ENCODE results near the gene ADGRB2. TPM values are rescaled to one million over a fixed set of nuclear protein-coding genes. Genes with fewer than 3 reads are reported as not detected.

ADGRB2 gene
- total RNA-seq, 6 experiments from 2014 or later = 0.06 TPM; not detected in 4

- Histone ChIP-seq H3K36me3 (no peaks in the 10 kb centered on the region), H3K4me3 (no peak overlapping the region), H3K27me3 (no peaks in the 10 kb centered on the region), H3K4me1 (no peaks in the 10 kb centered on the region), H3K27ac (no peak overlapping the region), H3K9me3 (no peaks in the 10 kb centered on the region)
- WGBS (ENCODE audit: insufficient coverage, low coverage, low lambda C conversion rate, missing lambda C conversion rate) = 73% methylated on average over 7 of the region's 8 CpGs
- ATAC-seq = no peak
- TF ChIP-seq POLR2A (IDR thresholded peaks at IDR 0.05) = no peak
- TF ChIP-seq CTCF (IDR thresholded peaks at IDR 0.05) = no peak
- no peak for DNase-seq
- intact Hi-C loops (cut with DNase I) = no loop called here
These were observed 76.5 kb downstream of the ADGRB2 start for GRCh38 chr1:31687601-31688000.

GRCh38 chr1:31685795-31686194 is 78.3 kb downstream of the ADGRB2 start:
- Histone ChIP-seq H3K4me3 (no peak overlapping the region), H3K27me3 (no peaks in the 10 kb centered on the region), H3K27ac (no peak overlapping the region), H3K9me3 (no peaks in the 10 kb centered on the region), H3K4me1 (no peaks in the 10 kb centered on the region), H3K36me3 (no peaks in the 10 kb centered on the region)
- DNase-seq = no peak
- TF ChIP-seq CTCF (IDR thresholded peaks at IDR 0.05) = no peak
- TF ChIP-seq POLR2A (IDR thresholded peaks at IDR 0.05) = no peak
- WGBS (ENCODE audit: insufficient coverage, low coverage, low lambda C conversion rate, missing lambda C conversion rate) = 90% methylated on average over 2 of the region's 8 CpGs
- ATAC-seq = no peak
- intact Hi-C loops (cut with DNase I) = no loop called here

- DNase-seq = no peak
- WGBS (ENCODE audit: insufficient coverage, low coverage, low lambda C conversion rate, missing lambda C conversion rate) = no CpG with 5 or more reads among the region's 11 CpGs
- no peak overlapping the region for H3K4me3 ChIP-seq
- no peaks in the 10 kb centered on the region for H3K4me1 ChIP-seq
- no peaks in the 10 kb centered on the region for H3K36me3 ChIP-seq
- peak; percentile 34 to 55 (median 44) for ATAC-seq
- intact Hi-C loops (cut with DNase I) = no loop called here
- TF ChIP-seq POLR2A (IDR thresholded peaks at IDR 0.05) (no peak), CTCF (IDR thresholded peaks at IDR 0.05) (peak in 3 of 4 donors; percentile 20 to 40 (median 25))
- H3K27me3 ChIP-seq = no peaks in the 10 kb centered on the region
- no peaks in the 10 kb centered on the region for H3K9me3 ChIP-seq
- no peak overlapping the region for H3K27ac ChIP-seq
These were observed 80.1 kb downstream of the ADGRB2 start for GRCh38 chr1:31683997-31684396.

GRCh38 chr1:31681415-31681814 is 82.7 kb downstream of the ADGRB2 start:
- no peaks in the 10 kb centered on the region for H3K27me3 ChIP-seq
- DNase-seq (no peak), ATAC-seq (no peak)
- no peaks in the 10 kb centered on the region for H3K36me3 ChIP-seq
- no peaks in the 10 kb centered on the region for H3K4me1 ChIP-seq
- H3K9me3 ChIP-seq = no peaks in the 10 kb centered on the region
- intact Hi-C loops (cut with DNase I) = no loop called here
- H3K4me3 ChIP-seq = no peak overlapping the region
- WGBS (ENCODE audit: insufficient coverage, low coverage, low lambda C conversion rate, missing lambda C conversion rate) = 40% methylated on average over 1 of the region's 9 CpGs
- H3K27ac ChIP-seq = no peak overlapping the region
- TF ChIP-seq CTCF (IDR thresholded peaks at IDR 0.05) (no peak), POLR2A (IDR thresholded peaks at IDR 0.05) (no peak)

GRCh38 chr1:31679676-31680230 is 84.4 kb downstream of the ADGRB2 start:
- Histone ChIP-seq H3K36me3 (no peaks in the 10 kb centered on the region), H3K9me3 (no peaks in the 10 kb centered on the region), H3K27ac (no peak overlapping the region), H3K4me3 (no peak overlapping the region), H3K4me1 (no peaks in the 10 kb centered on the region), H3K27me3 (no peaks in the 10 kb centered on the region)
- TF ChIP-seq CTCF (IDR thresholded peaks at IDR 0.05) (no peak), POLR2A (IDR thresholded peaks at IDR 0.05) (no peak)
- intact Hi-C loops (cut with DNase I) = no loop called here
- DNase-seq (no peak), ATAC-seq (no peak)
- 45% methylated on average over 3 of the region's 23 CpGs for WGBS (ENCODE audit: insufficient coverage, low coverage, low lambda C conversion rate, missing lambda C conversion rate)
